SKM-1 treated with dmso at 0.1 percent for 144 hours (cell line): ENCODE measurements around the gene CYP2S1.

Experiments
- DNase-seq: peaks from one replicate; lab custom pipeline; 2025; ENCODE audit not compliant: unreplicated experiment; lab: John Stamatoyannopoulos, UW

CYP2S1 gene

DNA sequence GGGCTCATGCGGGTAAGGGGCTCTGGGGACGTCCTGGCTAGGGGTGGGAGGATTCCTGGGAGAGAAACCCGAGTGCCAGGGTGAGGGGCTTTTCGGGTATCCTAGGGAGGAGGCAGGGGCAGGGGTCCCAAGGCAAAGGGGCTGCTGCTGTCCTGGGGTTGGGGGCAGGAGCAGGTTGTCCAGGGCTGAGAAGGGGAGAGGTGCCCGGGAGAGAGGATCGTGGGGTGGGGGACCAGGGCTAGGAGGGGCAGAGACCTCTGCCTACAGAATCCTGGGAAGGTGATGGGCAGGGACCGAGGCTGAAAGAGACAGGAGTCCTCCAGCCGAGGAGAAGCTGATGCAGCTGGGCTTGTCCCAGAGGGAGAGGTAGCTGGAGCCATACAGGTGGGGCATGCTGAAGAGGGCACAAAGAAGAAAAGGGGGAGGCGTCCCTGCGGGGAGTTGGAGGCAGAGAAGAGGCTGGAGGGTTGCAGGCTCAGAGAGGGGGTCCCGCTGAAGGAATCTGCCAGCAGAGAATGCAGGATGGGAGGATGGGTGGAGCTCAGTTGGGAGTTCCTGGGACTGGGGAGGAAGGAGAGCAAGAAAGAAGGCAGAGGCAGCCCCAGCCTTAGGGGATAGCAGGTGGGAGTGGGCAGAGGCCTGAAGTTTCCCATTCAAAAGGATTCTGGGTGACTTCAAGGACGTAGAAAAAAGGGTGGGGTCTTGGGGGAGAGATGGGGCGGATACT lies 574 bp downstream of the CYP2S1 start:
- DNase-seq: no peak

DNA sequence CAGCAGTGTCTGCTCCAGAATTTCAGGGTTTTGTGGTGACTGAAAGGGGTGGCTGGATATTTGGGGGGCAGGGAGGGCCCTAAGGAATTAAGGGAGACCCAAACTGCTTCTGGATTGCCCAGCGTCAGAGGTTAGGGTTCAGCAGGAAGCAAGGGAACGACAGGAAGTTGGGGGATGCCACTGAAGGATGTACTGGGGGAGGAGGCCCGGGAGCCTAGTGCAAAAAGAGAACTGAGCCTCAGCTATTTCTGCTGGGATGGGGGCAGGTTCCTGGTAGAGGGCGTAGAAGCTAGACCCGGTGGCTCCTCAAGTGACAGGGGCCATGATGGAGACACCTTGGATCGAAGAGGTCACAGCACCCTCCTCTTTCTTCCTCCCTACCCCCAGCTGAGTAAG lies 1.1 kb downstream of the CYP2S1 start:
- DNase-seq: peak; percentile 59

DNA sequence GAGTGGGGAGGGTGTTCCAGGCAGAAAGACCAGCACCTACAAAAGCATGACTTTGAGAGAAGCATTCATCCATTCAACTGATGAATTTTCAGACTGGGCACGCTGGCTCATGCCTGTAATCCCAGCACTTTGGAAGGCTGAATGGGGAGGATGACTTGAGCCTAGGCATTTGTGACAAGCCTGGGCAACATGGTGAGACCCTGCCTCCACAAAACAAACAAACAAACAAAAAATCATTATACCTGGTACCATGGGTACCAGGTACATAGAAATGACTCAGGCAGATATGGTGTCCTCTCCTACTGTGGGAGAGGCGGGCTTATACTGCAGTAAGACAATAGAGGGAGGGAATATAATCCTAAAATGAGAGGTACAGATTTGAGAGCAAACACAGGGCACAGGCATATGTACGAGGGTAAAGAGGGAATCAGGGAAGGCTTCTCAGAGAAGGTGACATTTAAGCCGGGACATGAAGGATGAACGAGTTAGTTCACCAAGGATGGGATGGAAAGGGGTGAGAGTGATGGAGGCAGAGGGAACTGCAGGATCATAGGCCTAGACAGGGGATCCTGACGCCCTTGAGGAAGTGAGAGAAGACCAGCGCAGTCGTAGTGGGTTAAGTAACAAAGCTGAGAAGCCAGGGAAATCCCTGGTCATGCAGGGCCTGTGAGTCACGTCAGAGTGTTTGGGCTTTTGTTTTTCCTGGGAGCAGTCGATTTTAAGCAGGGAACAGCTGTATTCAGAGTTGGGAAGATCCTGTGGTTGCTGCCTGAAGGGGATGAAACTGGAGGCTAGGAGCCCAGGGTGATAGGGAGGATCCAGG lies 2.9 kb downstream of the CYP2S1 start:
- no peak for DNase-seq

GRCh38 chr19:41198559-41198958 lies 5.5 kb downstream of the CYP2S1 start:
- no peak for DNase-seq

- no peak for DNase-seq
Measured at GRCh38 chr19:41203371-41203770, 10.4 kb downstream of the CYP2S1 start.

DNA sequence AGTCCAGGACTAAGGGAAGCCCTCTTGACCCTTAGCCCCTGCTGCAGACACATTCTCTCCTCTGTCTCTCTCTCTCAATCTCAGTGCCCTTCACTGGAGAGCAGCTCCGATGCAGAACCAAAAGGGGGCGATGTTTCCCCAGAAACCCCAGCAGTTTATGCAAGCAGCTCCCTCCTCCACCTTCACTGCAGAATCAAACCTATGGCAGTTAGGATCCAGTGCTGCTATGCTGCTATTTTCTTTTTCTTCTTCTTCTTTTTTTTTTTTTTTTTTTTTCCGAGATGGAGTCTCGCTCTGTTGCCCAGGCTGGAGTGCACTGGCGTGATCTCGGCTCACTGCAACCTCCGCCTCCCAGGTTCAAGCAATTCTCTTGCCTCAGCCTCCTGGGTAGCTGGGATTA lies 11.3 kb downstream of the CYP2S1 start:
- DNase-seq: peak; percentile 68

GRCh38 chr19:41205995-41206394 lies 13.0 kb downstream of the CYP2S1 start:
- no peak for DNase-seq

- no peak for DNase-seq
Measured at GRCh38 chr19:41206456-41206855, 13.4 kb downstream of the CYP2S1 start.

DNA sequence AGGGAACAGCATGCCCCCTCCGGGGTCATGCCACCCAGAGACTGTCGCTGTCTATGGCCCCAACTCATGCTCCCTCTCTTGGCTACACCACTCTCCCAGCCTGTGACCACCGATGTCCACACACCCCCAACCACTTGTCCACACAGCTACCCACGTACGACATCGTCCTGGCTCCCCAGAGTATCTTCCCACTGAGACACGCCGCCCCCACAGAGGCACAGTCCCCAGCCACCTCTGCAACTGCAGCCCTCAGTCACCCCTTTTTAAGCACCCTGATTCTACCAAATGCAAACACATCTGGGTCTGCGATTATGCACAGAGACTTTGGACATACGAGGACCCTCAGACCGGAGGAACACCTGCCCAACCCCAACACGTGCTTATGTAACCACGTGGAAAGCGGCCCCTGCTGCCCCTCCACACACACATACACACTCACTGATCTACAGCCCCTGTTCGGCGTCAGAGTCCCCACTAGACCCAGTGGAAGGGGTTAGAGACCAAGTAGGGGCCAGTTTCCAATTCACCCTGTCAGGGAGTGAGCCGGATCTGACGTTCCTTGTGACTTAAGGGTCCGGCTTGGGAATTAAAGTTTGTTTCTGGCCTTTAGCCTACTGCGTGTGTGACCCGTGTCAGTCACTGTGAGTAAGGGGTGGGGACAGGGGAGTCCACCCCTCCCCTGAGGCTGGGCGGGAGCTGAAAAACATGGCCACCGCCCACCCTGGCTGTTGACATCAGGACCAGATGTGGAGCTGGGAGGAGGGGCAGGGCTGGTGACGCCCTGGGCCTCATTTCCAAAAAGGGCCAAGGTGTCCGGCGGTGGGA lies 14.1 kb downstream of the CYP2S1 start:
- no peak for DNase-seq

DNA sequence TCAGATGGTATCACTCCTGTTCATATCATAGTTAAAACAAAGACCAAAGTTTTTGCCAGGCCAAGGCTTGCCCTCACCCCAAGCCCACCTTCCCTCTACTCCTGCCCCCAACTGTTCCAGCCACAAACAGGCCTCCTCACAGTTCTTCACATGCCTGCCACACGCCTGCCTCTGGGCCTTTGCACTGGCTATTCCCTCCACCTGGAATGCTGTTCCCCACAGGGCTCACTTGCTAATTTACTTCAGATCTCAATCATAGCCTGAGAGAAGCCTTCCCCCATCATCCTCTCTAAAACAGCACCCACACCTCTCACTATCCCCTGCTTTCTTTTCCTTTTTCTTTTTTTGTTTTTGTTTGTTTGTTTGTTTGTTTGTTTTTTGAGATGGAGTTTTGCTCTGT lies 21.1 kb downstream of the CYP2S1 start:
- no peak for DNase-seq

DNA sequence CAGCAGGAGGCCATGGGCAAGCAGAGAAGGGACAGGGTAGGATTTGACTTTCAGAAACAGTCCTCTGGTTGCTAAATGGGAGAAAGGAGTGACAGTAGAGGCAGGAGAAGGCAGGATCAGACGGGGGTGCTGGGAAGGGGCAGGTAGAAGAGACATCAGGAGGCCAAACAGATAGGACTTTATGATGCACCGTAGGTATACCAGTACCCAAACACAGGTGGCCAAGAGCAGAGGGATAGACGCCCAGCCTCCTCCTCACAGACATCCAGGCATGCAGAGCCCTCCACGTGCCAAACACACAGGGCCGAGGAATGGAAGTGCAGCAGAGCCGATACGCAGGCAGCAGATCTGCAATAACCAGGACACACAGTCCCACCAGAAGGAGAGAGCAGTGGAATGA lies 24.7 kb downstream of the CYP2S1 start:
- DNase-seq: no peak

DNA sequence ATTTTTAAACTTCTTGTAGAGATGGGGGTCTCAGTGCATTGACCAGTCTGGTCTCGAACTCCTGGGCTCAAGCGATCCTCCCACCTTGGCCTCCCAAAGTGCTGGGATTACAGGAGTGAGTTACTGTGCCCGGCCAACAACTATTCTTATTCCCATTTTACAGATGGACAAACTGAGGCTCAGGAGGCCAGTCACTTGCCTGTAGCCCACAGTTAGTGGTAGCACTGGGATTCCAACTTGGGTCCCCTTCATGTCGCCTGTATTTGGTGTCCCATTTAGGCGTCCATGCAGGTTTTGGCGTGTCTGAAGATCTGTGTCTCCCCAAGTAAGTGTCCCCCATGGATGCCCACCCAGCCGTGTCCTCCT lies 25.2 kb downstream of the CYP2S1 start:
- DNase-seq: no peak

DNA sequence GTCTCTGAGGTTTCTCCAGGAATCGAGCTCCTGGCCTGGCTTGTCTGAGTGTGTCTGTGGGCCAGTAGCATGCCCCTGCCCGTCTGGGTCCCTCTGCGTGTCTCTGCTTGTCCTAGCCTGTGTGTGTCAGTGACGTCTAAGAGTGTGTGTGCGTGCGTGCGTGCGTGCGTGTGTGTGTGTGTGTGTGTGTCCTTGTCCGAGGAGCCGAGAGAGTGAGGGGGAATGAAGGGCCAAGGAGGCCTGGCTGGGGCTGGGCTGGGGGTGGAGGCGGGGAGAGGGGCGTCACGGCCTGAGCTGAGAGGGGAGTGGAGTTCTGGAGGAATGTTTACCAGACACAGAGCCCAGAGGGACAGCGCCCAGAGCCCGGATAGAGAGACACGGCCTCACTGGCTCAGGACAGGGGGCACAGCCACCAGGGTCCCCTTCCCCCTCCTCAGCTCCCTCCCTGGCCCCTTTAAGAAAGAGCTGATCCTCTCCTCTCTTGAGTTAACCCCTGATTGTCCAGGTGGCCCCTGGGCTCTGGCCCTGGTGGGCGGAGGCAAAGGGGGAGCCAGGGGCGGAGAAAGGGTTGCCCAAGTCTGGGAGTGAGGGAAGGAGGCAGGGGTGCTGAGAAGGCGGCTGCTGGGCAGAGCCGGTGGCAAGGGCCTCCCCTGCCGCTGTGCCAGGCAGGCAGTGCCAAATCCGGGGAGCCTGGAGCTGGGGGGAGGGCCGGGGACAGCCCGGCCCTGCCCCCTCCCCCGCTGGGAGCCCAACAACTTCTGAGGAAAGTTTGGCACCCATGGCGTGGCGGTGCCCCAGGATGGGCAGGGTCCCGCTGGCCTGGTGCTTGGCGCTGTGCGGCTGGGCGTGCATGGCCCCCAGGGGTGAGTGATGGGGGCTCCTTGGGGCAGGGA lies 25.8 kb downstream of the CYP2S1 start, which contains the start of gene AXL:
AXL (plus strand) TSS at position 609 of the 893 bp plus-strand sequence; CDS start at position 779, 170 bp downstream.
- no peak for DNase-seq

GRCh38 chr19:41219924-41220567 lies 27.0 kb downstream of the CYP2S1 start:
- no peak for DNase-seq

DNA sequence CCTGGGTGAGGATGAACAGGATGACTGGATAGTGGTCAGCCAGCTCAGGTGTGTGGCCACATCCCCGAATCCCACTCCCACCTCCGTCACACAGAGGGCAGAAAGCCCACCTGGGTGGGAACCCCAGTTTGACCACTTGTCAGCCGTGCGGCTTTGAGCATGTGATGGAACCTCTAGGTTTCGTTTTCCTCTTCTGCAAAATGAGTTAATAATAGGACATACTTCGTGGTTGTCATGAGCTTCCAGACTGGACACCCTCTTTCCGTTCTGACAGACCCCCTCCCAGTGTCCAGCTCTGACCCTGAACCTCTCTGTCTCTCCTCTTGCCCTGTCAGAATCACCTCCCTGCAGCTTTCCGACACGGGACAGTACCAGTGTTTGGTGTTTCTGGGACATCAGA lies 27.8 kb downstream of the CYP2S1 start:
- no peak for DNase-seq

DNA sequence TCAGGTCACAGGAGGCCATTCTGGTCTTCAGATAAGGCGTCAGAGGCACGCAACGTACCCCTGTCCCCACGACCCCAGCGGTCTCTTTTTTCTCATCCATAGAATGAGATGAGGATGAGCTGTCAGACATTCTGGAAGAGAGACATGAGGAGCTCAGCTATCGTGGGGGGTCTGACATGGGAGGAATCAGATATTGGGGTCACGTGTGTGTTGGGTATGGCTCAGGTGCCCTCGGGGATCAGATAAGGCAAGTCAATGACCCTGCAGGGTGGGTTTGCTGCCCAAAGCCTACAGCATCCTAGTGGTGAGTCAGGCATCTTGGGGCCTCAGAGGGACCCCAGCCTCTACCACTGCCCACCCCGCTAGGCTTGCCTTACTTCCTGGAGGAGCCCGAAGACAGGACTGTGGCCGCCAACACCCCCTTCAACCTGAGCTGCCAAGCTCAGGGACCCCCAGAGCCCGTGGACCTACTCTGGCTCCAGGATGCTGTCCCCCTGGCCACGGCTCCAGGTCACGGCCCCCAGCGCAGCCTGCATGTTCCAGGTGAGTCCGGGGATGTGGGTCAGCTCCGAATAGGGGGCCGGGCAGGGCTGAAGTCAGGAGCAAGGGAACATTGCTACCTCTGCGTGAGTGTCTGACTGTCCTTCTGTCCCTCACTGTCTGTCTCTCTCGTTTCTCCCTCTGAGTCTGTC lies 28.6 kb downstream of the CYP2S1 start:
- no peak for DNase-seq

GRCh38 chr19:41222240-41222639 lies 29.2 kb downstream of the CYP2S1 start:
- no peak for DNase-seq

- no peak for DNase-seq
Measured at GRCh38 chr19:41223431-41224234, 30.6 kb downstream of the CYP2S1 start.

DNA sequence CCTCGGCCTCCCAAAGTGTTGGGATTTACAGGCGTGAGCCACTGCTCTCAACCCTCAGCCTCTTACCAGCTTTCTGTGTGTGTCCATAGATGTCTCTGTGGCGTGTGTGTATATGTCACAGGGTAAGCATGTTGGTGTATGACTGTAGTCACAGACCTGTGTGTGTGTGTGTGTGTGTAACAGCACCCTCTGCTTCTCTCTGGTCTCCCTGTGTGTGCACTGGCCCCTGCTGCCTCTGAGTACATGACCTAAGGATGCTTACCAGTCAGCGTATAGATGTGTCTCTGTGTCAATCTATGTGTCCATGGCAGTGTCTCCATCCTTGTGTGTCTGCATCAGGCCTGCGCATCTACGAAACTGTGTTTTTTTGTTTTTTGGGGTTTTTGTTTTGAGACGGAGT lies 31.6 kb downstream of the CYP2S1 start:
- no peak for DNase-seq
